Fibroblast of lung (primary cell): Measurements from ENCODE around the gene INSIG1. TPM values are rescaled to one million over a fixed set of nuclear protein-coding genes. Genes with fewer than 3 reads are reported as not detected.

Experiments used
- DNase-seq, 2 donors: peaks; one replicate each; pipeline versions ENCODE4 v3.0.0 to v3.0.0-alpha.2; 2010; ENCODE audit warnings: low read depth in 2 of 2
- H2AFZ ChIP-seq: 2 replicates; pipeline ENCODE4 v1.5.1; 2012; ENCODE audit warnings: low read length, control low read depth, inconsistent platforms
- H3K27ac ChIP-seq: 2 replicates; pipeline ENCODE4 v1.5.1; 2011; ENCODE audit warnings: low read length, control low read depth; ENCODE audit not compliant: insufficient read depth
- H3K27me3 ChIP-seq: 2 replicates; pipeline ENCODE4 v1.5.1; 2011; ENCODE audit warnings: mild to moderate bottlenecking, low read length; ENCODE audit not compliant: control insufficient read depth, insufficient read depth
- H3K36me3 ChIP-seq: 2 replicates; pipeline ENCODE4 v1.5.1; 2011; ENCODE audit warnings: low read length; ENCODE audit not compliant: control insufficient read depth, insufficient read depth
- H3K4me1 ChIP-seq: 2 replicates; pipeline ENCODE4 v1.5.1; 2011; ENCODE audit warnings: low read length; ENCODE audit not compliant: control insufficient read depth, insufficient read depth; ENCODE audit errors: extremely low read depth
- H3K4me2 ChIP-seq: 2 replicates; pipeline ENCODE4 v1.5.1; 2011; ENCODE audit warnings: low read length, control low read depth; ENCODE audit not compliant: insufficient read depth; ENCODE audit errors: extremely low read depth
- H3K4me3 ChIP-seq, 4 experiments: fragments of 200-600 bp in 1 of 4; sonication (generic) in 1 of 4; replicated peaks in 1 of 4; 2 replicates each; pipeline ENCODE4 v1.5.1; 2011 to 2016; ENCODE audit warnings: low read length in 4 of 4, low read depth in 3 of 4, mild to moderate bottlenecking in 3 of 4, control low read depth in 2 of 4, inconsistent platforms in 1 of 4, mixed read lengths in 1 of 4; ENCODE audit not compliant: insufficient read depth in 1 of 4; ENCODE audit errors: control extremely low read depth in 1 of 4
- H3K79me2 ChIP-seq: 2 replicates; pipeline ENCODE4 v1.5.1; 2012; ENCODE audit warnings: mild to moderate bottlenecking, low read length, inconsistent platforms; ENCODE audit not compliant: control insufficient read depth, insufficient read depth
- H3K9ac ChIP-seq: 2 replicates; pipeline ENCODE4 v1.5.1; 2011; ENCODE audit warnings: mild to moderate bottlenecking, low read length, control low read depth; ENCODE audit not compliant: insufficient read depth
- H3K9me3 ChIP-seq: 2 replicates; pipeline ENCODE4 v1.5.1; 2012; ENCODE audit warnings: low read depth, low read length; ENCODE audit not compliant: control insufficient read depth, insufficient read depth
- H4K20me1 ChIP-seq: 2 replicates; pipeline ENCODE4 v1.5.1; 2011; ENCODE audit warnings: low read length; ENCODE audit not compliant: control insufficient read depth, insufficient read depth; ENCODE audit errors: extremely low read depth
- EZH2 ChIP-seq: IDR thresholded peaks from 2 replicates; pipeline ENCODE4 v1.5.1; 2012; ENCODE audit warnings: low read length, control low read depth, mild to moderate bottlenecking; ENCODE audit errors: missing control alignments
- polyA plus RNA-seq, 2 donors: library from polyadenylated mRNA; depleted of rRNA in 1 of 2; stranded (reverse) in 1 of 2; unstranded in 1 of 2; fragments of >200 nt; gene quantifications; 2 replicates each; pipeline ENCODE4 v1.2.1, GENCODE V29; 2011 to 2012; ENCODE audit warnings: missing spikeins in 1 of 2
- total RNA-seq: library from RNA; depleted of rRNA; stranded (reverse); fragments of >200 nt; gene quantifications from 2 replicates; pipeline ENCODE4 v1.2.1, GENCODE V29; 2014
- TF ChIP-seq, protein P1 (sequence below), 2 donors: IDR thresholded peaks in 1 of 2; conservative IDR thresholded peaks in 1 of 2; 1 replicate in 1 of 2; 2 replicates in 1 of 2; pipeline ENCODE4 v1.5.1; 2011 to 2012; ENCODE audit warnings: low read length in 2 of 2, control low read depth in 1 of 2, inconsistent platforms in 1 of 2, low read depth in 1 of 2, mild to moderate bottlenecking in 1 of 2

INSIG1 gene
- total and polyA plus RNA-seq, 2 donors (not counting 1 experiment from before 2014, with no cell fraction given), result 216 to 353 TPM

DNA sequence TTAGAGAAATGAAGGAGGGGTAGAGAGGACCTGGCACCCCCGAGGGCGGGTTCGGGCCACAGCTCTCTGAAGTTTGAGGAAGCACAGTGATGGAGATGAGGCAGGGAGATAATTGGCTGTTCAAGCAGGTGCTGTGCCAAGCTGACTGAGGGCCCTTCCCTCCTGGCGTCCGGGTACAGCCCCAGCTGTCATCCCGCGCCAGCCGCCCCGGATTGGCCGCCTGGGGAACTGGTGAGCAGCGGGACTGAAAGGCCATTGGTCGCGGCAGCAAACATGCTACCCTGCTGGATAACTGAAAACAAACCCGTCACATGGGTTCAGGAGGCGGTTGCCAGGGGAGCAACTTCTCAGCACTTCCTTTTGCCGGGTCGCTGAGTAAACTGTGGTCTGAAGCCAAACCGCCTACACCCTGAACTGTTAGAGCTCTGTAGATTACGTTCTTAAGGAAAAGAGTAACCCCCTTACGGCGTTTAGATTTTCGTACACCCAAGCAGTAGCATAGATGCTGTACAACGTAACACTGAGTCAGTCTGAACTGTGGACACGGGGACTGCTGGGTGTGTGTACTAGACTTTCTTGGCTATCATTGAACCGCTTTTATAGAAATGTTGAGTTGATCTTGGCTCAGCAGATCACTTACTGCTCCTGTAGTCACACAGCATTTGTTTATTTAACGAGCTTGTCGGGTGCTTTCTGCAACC, 1.3 kb downstream of the INSIG1 start:
- peak; percentile 98 to 99 for DNase-seq
- Histone ChIP-seq H3K9ac (peak overlapping the region; percentile 91), H3K4me3 (peak overlapping the region; percentile 37 to 97 (median 94)), H3K79me2 (peaks cover 54% of the 10 kb centered on the region), H3K4me2 (peak overlapping the region; percentile 95), H4K20me1 (peaks cover 12% of the 10 kb centered on the region), H3K27ac (peak overlapping the region; percentile 91), H3K9me3 (no peaks in the 10 kb centered on the region), H3K4me1 (peaks cover 10% of the 10 kb centered on the region), H3K27me3 (no peaks in the 10 kb centered on the region), H2AFZ (no peak overlapping the region), H3K36me3 (peaks cover 12% of the 10 kb centered on the region)
- TF ChIP-seq, protein P1, sequence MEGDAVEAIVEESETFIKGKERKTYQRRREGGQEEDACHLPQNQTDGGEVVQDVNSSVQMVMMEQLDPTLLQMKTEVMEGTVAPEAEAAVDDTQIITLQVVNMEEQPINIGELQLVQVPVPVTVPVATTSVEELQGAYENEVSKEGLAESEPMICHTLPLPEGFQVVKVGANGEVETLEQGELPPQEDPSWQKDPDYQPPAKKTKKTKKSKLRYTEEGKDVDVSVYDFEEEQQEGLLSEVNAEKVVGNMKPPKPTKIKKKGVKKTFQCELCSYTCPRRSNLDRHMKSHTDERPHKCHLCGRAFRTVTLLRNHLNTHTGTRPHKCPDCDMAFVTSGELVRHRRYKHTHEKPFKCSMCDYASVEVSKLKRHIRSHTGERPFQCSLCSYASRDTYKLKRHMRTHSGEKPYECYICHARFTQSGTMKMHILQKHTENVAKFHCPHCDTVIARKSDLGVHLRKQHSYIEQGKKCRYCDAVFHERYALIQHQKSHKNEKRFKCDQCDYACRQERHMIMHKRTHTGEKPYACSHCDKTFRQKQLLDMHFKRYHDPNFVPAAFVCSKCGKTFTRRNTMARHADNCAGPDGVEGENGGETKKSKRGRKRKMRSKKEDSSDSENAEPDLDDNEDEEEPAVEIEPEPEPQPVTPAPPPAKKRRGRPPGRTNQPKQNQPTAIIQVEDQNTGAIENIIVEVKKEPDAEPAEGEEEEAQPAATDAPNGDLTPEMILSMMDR (conservative IDR thresholded peaks at IDR 0.05 in 1 of 2, IDR thresholded peaks at IDR 0.05 in 1 of 2; ENCODE audit: low read depth in 1 of 2, low read length in 2 of 2), result no peak
- no peak for TF ChIP-seq EZH2

DNA sequence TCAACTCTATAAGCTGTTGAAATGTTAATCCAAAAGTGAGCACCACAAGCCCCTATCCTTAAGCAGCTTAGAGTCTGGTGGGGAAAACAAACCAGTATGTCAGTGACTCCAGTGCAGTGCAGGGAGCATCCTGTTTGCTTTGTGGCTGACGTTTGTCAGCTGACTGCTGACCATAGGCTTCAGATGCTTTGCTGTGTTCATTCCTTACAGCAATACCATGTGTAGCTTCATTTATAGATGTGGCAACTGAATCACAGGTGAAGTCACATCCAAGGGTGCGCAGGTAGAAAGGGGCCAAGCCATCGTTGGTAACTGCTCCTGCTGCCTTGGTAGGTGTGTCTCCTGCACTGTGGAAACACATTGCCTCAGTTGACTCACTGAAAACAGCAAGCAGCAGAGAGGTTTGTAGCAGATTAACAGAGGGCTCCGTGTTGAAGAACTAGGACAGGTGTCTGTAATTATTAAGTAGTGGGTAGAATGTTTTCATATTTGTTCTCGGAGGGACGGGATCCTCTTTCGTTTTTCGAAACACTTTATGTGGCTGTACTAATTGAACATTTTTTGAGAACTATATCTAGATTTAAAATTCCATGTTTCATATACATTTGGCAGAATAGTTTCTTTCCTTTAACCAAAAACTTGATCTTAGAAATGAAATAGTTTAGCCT, 2.0 kb downstream of the INSIG1 start:
- H4K20me1 ChIP-seq, result peaks cover 12% of the 10 kb centered on the region

More for the DNA sequence above, 2.0 kb downstream of the INSIG1 start:
- Histone ChIP-seq H3K4me1 (peaks cover 10% of the 10 kb centered on the region), H3K27me3 (no peaks in the 10 kb centered on the region), H3K4me3 (peak overlapping the region; percentile 37 to 97 (median 94)), H3K4me2 (peak overlapping the region; percentile 95), H3K36me3 (peaks cover 12% of the 10 kb centered on the region), H3K9me3 (no peaks in the 10 kb centered on the region), H3K79me2 (peaks cover 56% of the 10 kb centered on the region), H3K9ac (peak overlapping the region; percentile 91), H2AFZ (no peak overlapping the region), H3K27ac (peak overlapping the region; percentile 91)
- TF ChIP-seq EZH2, result no peak
- TF ChIP-seq, protein P1 (conservative IDR thresholded peaks at IDR 0.05 in 1 of 2, IDR thresholded peaks at IDR 0.05 in 1 of 2; ENCODE audit: low read depth in 1 of 2, low read length in 2 of 2), result no peak
- no peak for DNase-seq
